ENCODE results near the gene FAM181A.

DNA sequence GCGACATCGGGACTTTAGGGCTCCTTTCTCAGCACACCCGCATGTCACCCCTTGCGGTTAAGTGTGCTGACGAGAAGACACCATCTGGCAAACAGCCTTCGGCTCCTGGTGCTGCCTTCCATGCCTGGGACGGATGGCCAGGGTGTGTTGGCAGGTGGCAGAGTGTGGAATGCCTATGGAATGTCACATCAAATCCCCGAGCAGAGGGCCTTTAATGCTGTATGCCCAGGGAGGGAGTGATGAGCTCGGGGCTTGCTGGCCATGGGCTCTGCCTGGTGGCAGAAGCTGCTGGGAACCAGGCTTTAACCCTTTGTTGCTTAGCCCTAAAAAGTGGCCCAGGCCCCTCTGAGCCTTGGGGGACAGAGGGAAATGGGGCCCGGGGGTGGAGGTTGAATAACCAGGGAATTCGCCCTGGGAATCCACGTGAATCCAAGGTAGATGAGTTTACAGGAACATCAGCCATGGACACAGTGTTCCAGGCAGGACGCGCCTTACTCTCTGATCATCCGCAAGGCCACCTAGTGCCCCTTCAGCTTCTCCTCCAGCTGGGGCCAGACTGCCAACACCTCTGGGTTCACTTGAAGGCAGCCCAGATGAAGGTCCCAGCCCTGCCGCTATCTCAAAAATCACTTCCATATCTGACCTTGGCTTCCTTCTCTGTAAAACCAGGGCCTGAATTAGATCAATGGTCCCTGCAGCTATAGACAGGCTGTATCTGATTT, 17.4 kb downstream of the FAM181A start:
- TF ChIP-seq, protein P1, sequence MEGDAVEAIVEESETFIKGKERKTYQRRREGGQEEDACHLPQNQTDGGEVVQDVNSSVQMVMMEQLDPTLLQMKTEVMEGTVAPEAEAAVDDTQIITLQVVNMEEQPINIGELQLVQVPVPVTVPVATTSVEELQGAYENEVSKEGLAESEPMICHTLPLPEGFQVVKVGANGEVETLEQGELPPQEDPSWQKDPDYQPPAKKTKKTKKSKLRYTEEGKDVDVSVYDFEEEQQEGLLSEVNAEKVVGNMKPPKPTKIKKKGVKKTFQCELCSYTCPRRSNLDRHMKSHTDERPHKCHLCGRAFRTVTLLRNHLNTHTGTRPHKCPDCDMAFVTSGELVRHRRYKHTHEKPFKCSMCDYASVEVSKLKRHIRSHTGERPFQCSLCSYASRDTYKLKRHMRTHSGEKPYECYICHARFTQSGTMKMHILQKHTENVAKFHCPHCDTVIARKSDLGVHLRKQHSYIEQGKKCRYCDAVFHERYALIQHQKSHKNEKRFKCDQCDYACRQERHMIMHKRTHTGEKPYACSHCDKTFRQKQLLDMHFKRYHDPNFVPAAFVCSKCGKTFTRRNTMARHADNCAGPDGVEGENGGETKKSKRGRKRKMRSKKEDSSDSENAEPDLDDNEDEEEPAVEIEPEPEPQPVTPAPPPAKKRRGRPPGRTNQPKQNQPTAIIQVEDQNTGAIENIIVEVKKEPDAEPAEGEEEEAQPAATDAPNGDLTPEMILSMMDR (IDR thresholded peaks at IDR 0.05), result no peak
- TF ChIP-seq POLR2A (IDR thresholded peaks at IDR 0.05), result no peak
- TF ChIP-seq EP300 (IDR thresholded peaks at IDR 0.05), result no peak

All from sigmoid colon (tissue), 4 donors.